SK-N-SH (cell line): ENCODE data around the gene NRIP1. TPM values are rescaled to one million over a fixed set of nuclear protein-coding genes. Genes with fewer than 3 reads are reported as not detected.

ENCODE experiments used
- CTCF ChIA-PET: fragments of 300-600, 350-600 bp; formaldehyde crosslinking; extraction: SDS; loops from one replicate; lab custom pipeline; 2021; lab: Yijun Ruan, JAX
- POLR2A ChIA-PET: fragments of 350-600 bp; sonication (Branson Sonifier 250); formaldehyde crosslinking; extraction: SDS; loops from one replicate; lab custom pipeline; 2020; ENCODE audit warnings: antibody characterized with exemption, inconsistent platforms; lab: Yijun Ruan, JAX
- DNase-seq: peaks from one replicate; pipeline ENCODE4 v3.0.0; 2012
- H2AFZ ChIP-seq: fragments of 200-600 bp; sonication (generic); 2 replicates; pipeline ENCODE4 v1.8.1; 2016; ENCODE audit warnings: antibody characterized with exemption, mild to moderate bottlenecking, low read depth
- H3F3A ChIP-seq: fragments of 200-600 bp; sonication (generic); replicated peaks from 2 replicates; pipeline ENCODE3; 2016; ENCODE audit warnings: antibody characterized with exemption, mild to moderate bottlenecking; ENCODE audit not compliant: insufficient read depth
- H3K27ac ChIP-seq, 2 experiments: fragments of 200-500 bp in 1 of 2; fragments of 200-600 bp in 1 of 2; sonication (Bioruptor generic) in 1 of 2; sonication (generic), shearing (Covaris generic) in 1 of 2; 2 replicates each; pipeline versions ENCODE4 v1.5.1 to v1.6.1; 2014 to 2016; ENCODE audit warnings: low read depth in 2 of 2, inconsistent platforms in 1 of 2, low read length in 1 of 2, mild to moderate bottlenecking in 1 of 2, mixed read lengths in 1 of 2
- H3K27me3 ChIP-seq: fragments of 200-600 bp; sonication (generic), shearing (Covaris generic); 2 replicates; pipeline ENCODE4 v1.6.1; 2016; ENCODE audit warnings: mixed run types; ENCODE audit not compliant: insufficient read depth
- H3K36me3 ChIP-seq, 2 experiments: fragments of 200-500 bp in 1 of 2; fragments of 200-600 bp in 1 of 2; sonication (Bioruptor generic) in 1 of 2; sonication (generic) in 1 of 2; replicated peaks in 1 of 2; 2 replicates each; pipeline versions ENCODE3 to v1.5.1; 2014 to 2016; ENCODE audit warnings: low read length in 1 of 2, mild to moderate bottlenecking in 1 of 2; ENCODE audit not compliant: insufficient read depth in 2 of 2, control insufficient read depth in 1 of 2
- H3K4me1 ChIP-seq, 2 experiments: fragments of 200-500 bp in 1 of 2; fragments of 200-600 bp in 1 of 2; sonication (Bioruptor generic) in 1 of 2; sonication (generic), shearing (Covaris generic) in 1 of 2; 2 replicates each; pipeline versions ENCODE4 v1.5.1 to v1.6.1; 2014 to 2016; ENCODE audit warnings: low read depth in 1 of 2, low read length in 1 of 2, mixed run types in 1 of 2; ENCODE audit not compliant: insufficient read depth in 2 of 2, control insufficient read depth in 1 of 2
- H3K4me2 ChIP-seq: fragments of 200-600 bp; sonication (generic), shearing (Covaris generic); 2 replicates; pipeline ENCODE4 v1.6.1; 2017; ENCODE audit warnings: mixed run types
- H3K4me3 ChIP-seq, 2 experiments: fragments of 200-500 bp in 1 of 2; fragments of 200-600 bp in 1 of 2; sonication (Bioruptor generic) in 1 of 2; sonication (generic), shearing (Covaris generic) in 1 of 2; 2 replicates each; pipeline versions ENCODE4 v1.5.1 to v1.8.1; 2014 to 2016; ENCODE audit warnings: low read depth in 2 of 2, inconsistent platforms in 1 of 2, low read length in 1 of 2, mild to moderate bottlenecking in 1 of 2, mixed read lengths in 1 of 2, moderate library complexity in 1 of 2
- H3K79me2 ChIP-seq: fragments of 200-600 bp; sonication (generic); 2 replicates; pipeline ENCODE4 v1.8.1; 2017; ENCODE audit warnings: mild to moderate bottlenecking; ENCODE audit not compliant: insufficient read depth
- H3K9ac ChIP-seq: fragments of 200-600 bp; sonication (generic); 2 replicates; pipeline ENCODE4 v1.6.1; 2017; ENCODE audit warnings: mixed run types
- H3K9me2 ChIP-seq: fragments of 200-600 bp; sonication (generic); 2 replicates; pipeline ENCODE4 v1.6.1; 2017; ENCODE audit warnings: mixed run types
- H3K9me3 ChIP-seq: fragments of 200-600 bp; sonication (generic); 2 replicates; pipeline ENCODE4 v1.6.1; 2017; ENCODE audit warnings: mixed run types, mild to moderate bottlenecking, moderate library complexity
- H4K20me1 ChIP-seq: fragments of 200-600 bp; sonication (generic); 2 replicates; pipeline ENCODE4 v1.6.1; 2017; ENCODE audit warnings: mild to moderate bottlenecking, mixed run types; ENCODE audit not compliant: insufficient read depth
- FOSL2 ChIP-seq: IDR thresholded peaks from 2 replicates; pipeline ENCODE4 v1.4.0; 2012; ENCODE audit warnings: low read depth, mild to moderate bottlenecking, moderate library complexity, borderline replicate concordance
- MAX ChIP-seq: IDR thresholded peaks from 2 replicates; pipeline ENCODE4 v1.4.0; 2012; ENCODE audit warnings: low read depth
- MEF2A ChIP-seq: IDR thresholded peaks from 2 replicates; pipeline ENCODE4 v1.4.0; 2012; ENCODE audit warnings: low read depth, borderline replicate concordance
- MXI1 ChIP-seq: IDR thresholded peaks from 2 replicates; pipeline ENCODE4 v1.6.1; 2012; ENCODE audit warnings: mild to moderate bottlenecking, low read depth, low read length, improper control_type of control experiment
- PBX3 ChIP-seq: IDR thresholded peaks from 2 replicates; pipeline ENCODE4; 2012
- RXRA ChIP-seq: IDR thresholded peaks from 2 replicates; pipeline ENCODE4 v1.4.0; 2012; ENCODE audit warnings: low read depth, mild to moderate bottlenecking, borderline replicate concordance
- SIN3A ChIP-seq: IDR thresholded peaks from 2 replicates; pipeline ENCODE4 v1.6.1; 2012; ENCODE audit warnings: low read depth, mild to moderate bottlenecking, low read length, moderate library complexity, borderline replicate concordance
- SMC3 ChIP-seq: IDR thresholded peaks from 2 replicates; pipeline ENCODE4 v1.6.1; 2012; ENCODE audit warnings: low read depth, low read length, improper control_type of control experiment
- TCF12 ChIP-seq: IDR thresholded peaks from 2 replicates; pipeline ENCODE4 v1.4.0; 2012
- TEAD4 ChIP-seq: IDR thresholded peaks from 2 replicates; pipeline ENCODE4 v1.4.0; 2012; ENCODE audit warnings: mild to moderate bottlenecking, borderline replicate concordance; ENCODE audit not compliant: insufficient read depth
- ZBTB33 ChIP-seq: IDR thresholded peaks from 2 replicates; pipeline ENCODE4 v1.4.0; 2012; ENCODE audit warnings: low read depth, borderline replicate concordance
- WGBS: methylation state at CpG from one replicate; pipeline ENCODE4 v1.1.6; 2017; ENCODE audit warnings: low lambda C conversion rate; 5-methylcytosine and 5-hydroxymethylcytosine counted together
- polyA plus RNA-seq, 3 experiments: library from polyadenylated mRNA; depleted of rRNA; stranded (reverse); fragments of >200 nt; gene quantifications; 2 replicates each; pipeline ENCODE4 v1.2.3, GENCODE V29; 2012

NRIP1 gene
- polyA plus RNA-seq, 1 of the 3 experiments (the other 2 are of a cell fraction): 0.02 TPM

GRCh38 chr21:15058854-15059263, 5.9 kb downstream of the NRIP1 start:
- Histone ChIP-seq H3K9me2 (no peaks in the 10 kb centered on the region), H3K27me3 (peaks cover 43% of the 10 kb centered on the region; the same call in 1 of the 2 replicates), H2AFZ (no peak overlapping the region), H3K36me3 (no peaks in the 10 kb centered on the region), H3F3A (no peaks in the 10 kb centered on the region), H3K4me3 (no peak overlapping the region), H3K9ac (no peak overlapping the region), H4K20me1 (peaks cover 6% of the 10 kb centered on the region), H3K4me2 (no peak overlapping the region), H3K27ac (no peak overlapping the region), H3K79me2 (no peaks in the 10 kb centered on the region), H3K4me1 (no peaks in the 10 kb centered on the region), H3K9me3 (0 out of 2 replicates have a peak, but pooled peaks cover 2% of the 10 kb centered on the region)
- CTCF ChIA-PET: no interaction called here
- 5% methylated on average over 2 of the region's 2 CpGs for WGBS
- POLR2A ChIA-PET: no interaction called here
- TF ChIP-seq SIN3A (no peak), FOSL2 (no peak), PBX3 (no peak), TCF12 (no peak), MAX (no peak), MXI1 (no peak), RXRA (no peak)
- DNase-seq: no peak

DNA sequence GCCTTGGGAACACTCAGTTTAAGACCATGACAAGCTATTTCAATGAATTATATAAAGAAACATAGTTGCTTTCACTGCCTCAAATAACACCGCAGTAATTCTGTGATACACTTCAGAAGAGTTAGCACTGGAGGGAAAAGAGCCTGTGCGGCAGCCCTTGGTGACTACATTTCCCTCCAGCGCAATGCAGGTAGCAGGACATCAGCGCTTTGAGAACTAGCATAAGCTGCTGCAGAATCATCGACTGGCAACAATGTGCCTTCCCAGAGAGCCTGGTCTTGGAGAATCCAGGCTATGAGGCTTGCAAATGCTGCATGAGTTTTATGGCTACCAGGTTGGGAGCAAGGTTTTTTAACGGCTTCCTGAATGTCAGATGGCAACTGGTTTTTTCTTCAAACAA, 7.5 kb downstream of the NRIP1 start:
- H2AFZ ChIP-seq: no peak overlapping the region
- no peak for DNase-seq
- H3K36me3 ChIP-seq: no peaks in the 10 kb centered on the region
- POLR2A ChIA-PET: no interaction called here
- no peaks in the 10 kb centered on the region for H3K79me2 ChIP-seq
- H3K9me2 ChIP-seq: no peaks in the 10 kb centered on the region
- WGBS: 4% methylated on average over 6 of the region's 6 CpGs
- H3K4me1 ChIP-seq: no peaks in the 10 kb centered on the region; a peak in 1 of 4 replicates
- no peak for TF ChIP-seq TEAD4
- TF ChIP-seq TCF12: no peak
- TF ChIP-seq MEF2A: no peak
- no peak for TF ChIP-seq ZBTB33
- TF ChIP-seq SMC3: no peak
- no peak overlapping the region for H3K4me2 ChIP-seq
- CTCF ChIA-PET: interaction anchor here (0.6 kb wide), 1 partner anchor 843 kb away, joined by 3 read pairs; no protein-coding TSS in a partner anchor
- no peaks in the 10 kb centered on the region for H3F3A ChIP-seq
- H4K20me1 ChIP-seq: peaks cover 6% of the 10 kb centered on the region
- no peak overlapping the region for H3K27ac ChIP-seq
- peaks cover 27% of the 10 kb centered on the region; the same call in 1 of the 2 replicates for H3K27me3 ChIP-seq
- H3K9me3 ChIP-seq: 0 out of 2 replicates have a peak, but pooled peaks cover 2% of the 10 kb centered on the region
- H3K9ac ChIP-seq: no peak overlapping the region
- H3K4me3 ChIP-seq: no peak overlapping the region
